Smooth muscle cell (in vitro differentiated cells): ENCODE measurements around the gene C12orf43. TPM values are rescaled to one million over a fixed set of nuclear protein-coding genes. Genes with fewer than 3 reads are reported as not detected.

Source experiments
- DNase-seq: peaks from one replicate; lab custom pipeline; 2025; ENCODE audit not compliant: unreplicated experiment; lab: John Stamatoyannopoulos, UW
- H2AFZ ChIP-seq: fragments of 200-600 bp; sonication (generic); 2 replicates; pipeline ENCODE4 v1.6.0; 2016; ENCODE audit warnings: antibody characterized with exemption, low read depth, mild to moderate bottlenecking
- H3F3A ChIP-seq: fragments of 200-600 bp; sonication (generic); 2 replicates; pipeline ENCODE4 v1.6.0; 2017; ENCODE audit warnings: antibody characterized with exemption, low read depth
- H3K27ac ChIP-seq: fragments of 200-600 bp; sonication (generic); 2 replicates; pipeline ENCODE4 v1.5.1; 2016; ENCODE audit warnings: low read depth, mild to moderate bottlenecking
- H3K27me3 ChIP-seq: fragments of 200-600 bp; sonication (generic); 2 replicates; pipeline ENCODE4 v1.6.1; 2016; ENCODE audit warnings: low read depth, mild to moderate bottlenecking
- H3K36me3 ChIP-seq: fragments of 200-600 bp; sonication (generic); 2 replicates; pipeline ENCODE4 v1.5.1; 2016; ENCODE audit warnings: low read depth
- H3K4me1 ChIP-seq: fragments of 200-600 bp; sonication (generic); 2 replicates; pipeline ENCODE4 v1.5.1; 2016; ENCODE audit warnings: low read depth
- H3K4me2 ChIP-seq: fragments of 200-600 bp; sonication (generic); 2 replicates; pipeline ENCODE4 v1.6.0; 2016; ENCODE audit warnings: mild to moderate bottlenecking
- H3K4me3 ChIP-seq: fragments of 200-600 bp; sonication (generic); 2 replicates; pipeline ENCODE4 v1.5.1; 2016; ENCODE audit warnings: mild to moderate bottlenecking
- H3K79me2 ChIP-seq: fragments of 200-600 bp; sonication (generic); 2 replicates; pipeline ENCODE4 v1.6.0; 2016; ENCODE audit warnings: low read depth, mild to moderate bottlenecking
- H3K9ac ChIP-seq: fragments of 200-600 bp; sonication (generic); 2 replicates; pipeline ENCODE4 v1.6.0; 2016; ENCODE audit warnings: low read depth
- H3K9me3 ChIP-seq: fragments of 200-600 bp; sonication (generic); replicated peaks from 2 replicates; pipeline ENCODE4 v1.5.1; 2016; ENCODE audit warnings: low read depth
- H4K20me1 ChIP-seq: fragments of 200-600 bp; sonication (generic); 2 replicates; pipeline ENCODE4 v1.6.0; 2016; ENCODE audit warnings: low read depth
- WGBS: methylation state at CpG from one replicate; pipeline ENCODE4 v1.1.7; 2016; ENCODE audit warnings: low lambda C conversion rate; 5-methylcytosine and 5-hydroxymethylcytosine counted together
- polyA plus RNA-seq: library from polyadenylated mRNA; unstranded; fragments of >200 nt; fragmentation: Nextera tagmentation; extraction: Ambion mirVana; gene quantifications from 2 replicates; pipeline ENCODE4 v1.2.1, GENCODE V29; 2016
- total RNA-seq: library from RNA; depleted of rRNA; stranded (reverse); fragments of >200 nt; gene quantifications from 2 replicates; pipeline ENCODE4 v1.2.3, GENCODE V29; 2014
- TF ChIP-seq, protein P1 (sequence below): fragments of 200-600 bp; sonication (generic); IDR thresholded peaks from 2 replicates; pipeline ENCODE4 v1.5.1; 2017; ENCODE audit warnings: borderline replicate concordance, mild to moderate bottlenecking, antibody characterized with exemption; ENCODE audit not compliant: insufficient read depth, poor library complexity, severe bottlenecking

The C12orf43 gene
- total and polyA plus RNA-seq, 2 experiments from 2014 or later: 9.4 to 14.1 TPM

DNA sequence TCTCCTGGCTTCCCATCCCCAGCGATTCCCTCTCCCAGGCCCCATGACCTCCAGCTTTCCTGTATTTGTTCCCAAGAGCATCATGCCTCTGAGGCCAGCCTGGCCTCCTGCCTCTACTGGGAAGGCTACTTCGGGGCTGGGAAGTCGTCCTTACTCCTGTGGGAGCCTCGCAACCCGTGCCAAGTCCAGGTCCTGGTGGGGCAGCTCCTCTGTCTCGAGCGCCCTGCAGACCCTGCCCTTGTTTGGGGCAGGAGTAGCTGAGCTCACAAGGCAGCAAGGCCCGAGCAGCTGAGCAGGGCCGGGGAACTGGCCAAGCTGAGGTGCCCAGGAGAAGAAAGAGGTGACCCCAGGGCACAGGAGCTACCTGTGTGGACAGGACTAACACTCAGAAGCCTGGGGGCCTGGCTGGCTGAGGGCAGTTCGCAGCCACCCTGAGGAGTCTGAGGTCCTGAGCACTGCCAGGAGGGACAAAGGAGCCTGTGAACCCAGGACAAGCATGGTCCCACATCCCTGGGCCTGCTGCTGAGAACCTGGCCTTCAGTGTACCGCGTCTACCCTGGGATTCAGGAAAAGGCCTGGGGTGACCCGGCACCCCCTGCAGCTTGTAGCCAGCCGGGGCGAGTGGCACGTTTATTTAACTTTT is 14.3 kb downstream of the C12orf43 start:
- Histone ChIP-seq H3K36me3 (peaks cover 6% of the 10 kb centered on the region), H3K4me2 (no peak overlapping the region), H4K20me1 (no peaks in the 10 kb centered on the region), H3K4me3 (no peak overlapping the region), H3K9me3 (no peaks in the 10 kb centered on the region), H3K4me1 (no peaks in the 10 kb centered on the region), H3F3A (no peaks in the 10 kb centered on the region), H3K9ac (no peak overlapping the region), H2AFZ (no peak overlapping the region), H3K79me2 (no peaks in the 10 kb centered on the region), H3K27ac (no peak overlapping the region), H3K27me3 (no peaks in the 10 kb centered on the region)
- DNase-seq: no peak
- WGBS: 97% methylated on average over 16 of the region's 16 CpGs
- TF ChIP-seq, protein P1, sequence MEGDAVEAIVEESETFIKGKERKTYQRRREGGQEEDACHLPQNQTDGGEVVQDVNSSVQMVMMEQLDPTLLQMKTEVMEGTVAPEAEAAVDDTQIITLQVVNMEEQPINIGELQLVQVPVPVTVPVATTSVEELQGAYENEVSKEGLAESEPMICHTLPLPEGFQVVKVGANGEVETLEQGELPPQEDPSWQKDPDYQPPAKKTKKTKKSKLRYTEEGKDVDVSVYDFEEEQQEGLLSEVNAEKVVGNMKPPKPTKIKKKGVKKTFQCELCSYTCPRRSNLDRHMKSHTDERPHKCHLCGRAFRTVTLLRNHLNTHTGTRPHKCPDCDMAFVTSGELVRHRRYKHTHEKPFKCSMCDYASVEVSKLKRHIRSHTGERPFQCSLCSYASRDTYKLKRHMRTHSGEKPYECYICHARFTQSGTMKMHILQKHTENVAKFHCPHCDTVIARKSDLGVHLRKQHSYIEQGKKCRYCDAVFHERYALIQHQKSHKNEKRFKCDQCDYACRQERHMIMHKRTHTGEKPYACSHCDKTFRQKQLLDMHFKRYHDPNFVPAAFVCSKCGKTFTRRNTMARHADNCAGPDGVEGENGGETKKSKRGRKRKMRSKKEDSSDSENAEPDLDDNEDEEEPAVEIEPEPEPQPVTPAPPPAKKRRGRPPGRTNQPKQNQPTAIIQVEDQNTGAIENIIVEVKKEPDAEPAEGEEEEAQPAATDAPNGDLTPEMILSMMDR: no peak

DNA sequence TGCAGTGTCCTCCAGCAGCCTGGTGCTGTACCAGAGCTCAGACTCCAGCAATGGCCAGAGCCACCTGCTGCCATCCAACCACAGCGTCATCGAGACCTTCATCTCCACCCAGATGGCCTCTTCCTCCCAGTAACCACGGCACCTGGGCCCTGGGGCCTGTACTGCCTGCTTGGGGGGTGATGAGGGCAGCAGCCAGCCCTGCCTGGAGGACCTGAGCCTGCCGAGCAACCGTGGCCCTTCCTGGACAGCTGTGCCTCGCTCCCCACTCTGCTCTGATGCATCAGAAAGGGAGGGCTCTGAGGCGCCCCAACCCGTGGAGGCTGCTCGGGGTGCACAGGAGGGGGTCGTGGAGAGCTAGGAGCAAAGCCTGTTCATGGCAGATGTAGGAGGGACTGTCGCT is 15.2 kb downstream of the C12orf43 start:
- WGBS: 94% methylated on average over 11 of the region's 11 CpGs
- no peaks in the 10 kb centered on the region for H3K4me1 ChIP-seq
- no peak overlapping the region for H2AFZ ChIP-seq
- TF ChIP-seq, protein P1: no peak
- peaks cover 6% of the 10 kb centered on the region for H3K36me3 ChIP-seq
- H3K4me2 ChIP-seq: no peak overlapping the region
- no peak overlapping the region for H3K27ac ChIP-seq
- H3K79me2 ChIP-seq: no peaks in the 10 kb centered on the region
- no peaks in the 10 kb centered on the region for H3K9me3 ChIP-seq
- no peak overlapping the region for H3K9ac ChIP-seq
- DNase-seq: no peak
- no peaks in the 10 kb centered on the region for H4K20me1 ChIP-seq
- no peaks in the 10 kb centered on the region for H3K27me3 ChIP-seq
- H3F3A ChIP-seq: no peaks in the 10 kb centered on the region
- H3K4me3 ChIP-seq: no peak overlapping the region

DNA sequence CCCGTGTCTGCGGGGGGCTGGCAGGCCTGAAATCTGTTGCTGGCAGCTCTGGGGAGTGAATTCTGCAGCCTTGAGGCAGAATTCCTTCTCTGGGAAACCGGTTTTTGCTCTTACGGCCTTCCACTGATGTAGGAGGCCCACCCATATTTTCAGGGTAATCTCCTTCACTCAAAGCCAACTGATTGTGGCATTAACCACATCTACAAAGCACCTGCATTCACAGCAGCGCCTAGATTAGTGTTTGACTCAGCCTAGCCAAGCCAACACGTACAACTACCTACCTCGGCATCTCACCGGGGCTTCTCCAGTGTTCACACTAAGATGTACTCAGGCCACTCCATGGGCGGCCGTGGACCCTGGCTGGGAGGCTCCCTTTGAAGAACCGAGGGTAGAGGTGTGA is 15.8 kb downstream of the C12orf43 start:
- 84% methylated on average over 11 of the region's 11 CpGs for WGBS
- Histone ChIP-seq H3K79me2 (no peaks in the 10 kb centered on the region), H3K9ac (no peak overlapping the region), H3K4me2 (no peak overlapping the region), H3F3A (no peaks in the 10 kb centered on the region), H3K9me3 (no peaks in the 10 kb centered on the region), H3K36me3 (peaks cover 6% of the 10 kb centered on the region), H3K4me3 (no peak overlapping the region), H3K4me1 (no peaks in the 10 kb centered on the region), H4K20me1 (no peaks in the 10 kb centered on the region), H3K27ac (no peak overlapping the region), H2AFZ (no peak overlapping the region), H3K27me3 (no peaks in the 10 kb centered on the region)
- DNase-seq: no peak
- TF ChIP-seq, protein P1: no peak
